HG03432 (cell line): ENCODE results near the gene FCN1.

Experiments used
- ATAC-seq: cut with Tn5 transposase; IDR thresholded peaks from one replicate; pipeline ENCODE4 v1.9.1; 2021; ENCODE audit warnings: mild to moderate bottlenecking, moderate library complexity; ENCODE audit not compliant: unreplicated experiment

The FCN1 gene

GRCh38 chr9:134951994-134952393, 34.3 kb upstream of the FCN1 start:
- no peak for ATAC-seq

GRCh38 chr9:134951461-134951860, 33.7 kb upstream of the FCN1 start:
- no peak for ATAC-seq

- no peak for ATAC-seq
These were observed 32.9 kb upstream of the FCN1 start for GRCh38 chr9:134950386-134951210.

- no peak for ATAC-seq
These were observed 32.1 kb upstream of the FCN1 start for GRCh38 chr9:134949681-134950385.

GRCh38 chr9:134948149-134948548, 30.4 kb upstream of the FCN1 start:
- ATAC-seq: no peak

- ATAC-seq: no peak
These were observed 29.7 kb upstream of the FCN1 start for GRCh38 chr9:134947265-134947955.

- ATAC-seq: no peak
These were observed 29.0 kb upstream of the FCN1 start for GRCh38 chr9:134946663-134947062.

GRCh38 chr9:134945509-134946275, 28.0 kb upstream of the FCN1 start:
- ATAC-seq: no peak

GRCh38 chr9:134944916-134945315, 27.2 kb upstream of the FCN1 start:
- ATAC-seq: no peak

GRCh38 chr9:134944351-134944802, 26.7 kb upstream of the FCN1 start:
- no peak for ATAC-seq

GRCh38 chr9:134943836-134944235, 26.1 kb upstream of the FCN1 start:
- ATAC-seq: no peak

- ATAC-seq: no peak
These were observed 25.7 kb upstream of the FCN1 start for GRCh38 chr9:134943411-134943810.

GRCh38 chr9:134942788-134943184, 25.1 kb upstream of the FCN1 start:
- no peak for ATAC-seq

GRCh38 chr9:134942011-134942787, 24.5 kb upstream of the FCN1 start:
- ATAC-seq: no peak

GRCh38 chr9:134940236-134941208, 22.8 kb upstream of the FCN1 start:
- ATAC-seq: no peak

GRCh38 chr9:134939836-134940235, 22.1 kb upstream of the FCN1 start:
- no peak for ATAC-seq

- no peak for ATAC-seq
These were observed 21.5 kb upstream of the FCN1 start for GRCh38 chr9:134939080-134939733.

- ATAC-seq: no peak
These were observed 20.8 kb upstream of the FCN1 start for GRCh38 chr9:134938346-134939079.
